ENCODE data around the gene KANK2. TPM values are rescaled to one million over a fixed set of nuclear protein-coding genes. Genes with fewer than 3 reads are reported as not detected.
A peak's percentile ranks its signal among the peaks of the same experiment; 100 is the strongest.

KANK2 gene
- total RNA-seq, 4 donors from 2014 or later: 326 to 762 (median 535) TPM

GRCh38 chr19:11202488-11203193 is 5.3 kb upstream of the KANK2 start:
- Histone ChIP-seq H3K36me3 (no peaks in the 10 kb centered on the region), H3K9me3 (no peaks in the 10 kb centered on the region), H3K4me1 (peaks cover 5 to 9% of the 10 kb centered on the region in 2 donors), H3K4me3 (no peak overlapping the region), H3K27me3 (no peaks in the 10 kb centered on the region), H3K27ac (peak overlapping the region; percentile 98 to 99)
- no peak for TF ChIP-seq POLR2A (IDR thresholded peaks at IDR 0.05)
- TF ChIP-seq, protein P1, sequence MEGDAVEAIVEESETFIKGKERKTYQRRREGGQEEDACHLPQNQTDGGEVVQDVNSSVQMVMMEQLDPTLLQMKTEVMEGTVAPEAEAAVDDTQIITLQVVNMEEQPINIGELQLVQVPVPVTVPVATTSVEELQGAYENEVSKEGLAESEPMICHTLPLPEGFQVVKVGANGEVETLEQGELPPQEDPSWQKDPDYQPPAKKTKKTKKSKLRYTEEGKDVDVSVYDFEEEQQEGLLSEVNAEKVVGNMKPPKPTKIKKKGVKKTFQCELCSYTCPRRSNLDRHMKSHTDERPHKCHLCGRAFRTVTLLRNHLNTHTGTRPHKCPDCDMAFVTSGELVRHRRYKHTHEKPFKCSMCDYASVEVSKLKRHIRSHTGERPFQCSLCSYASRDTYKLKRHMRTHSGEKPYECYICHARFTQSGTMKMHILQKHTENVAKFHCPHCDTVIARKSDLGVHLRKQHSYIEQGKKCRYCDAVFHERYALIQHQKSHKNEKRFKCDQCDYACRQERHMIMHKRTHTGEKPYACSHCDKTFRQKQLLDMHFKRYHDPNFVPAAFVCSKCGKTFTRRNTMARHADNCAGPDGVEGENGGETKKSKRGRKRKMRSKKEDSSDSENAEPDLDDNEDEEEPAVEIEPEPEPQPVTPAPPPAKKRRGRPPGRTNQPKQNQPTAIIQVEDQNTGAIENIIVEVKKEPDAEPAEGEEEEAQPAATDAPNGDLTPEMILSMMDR (IDR thresholded peaks at IDR 0.05): no peak
- intact Hi-C loops (cut with DNase I; ENCODE audit: low total_unique reads): loop anchor here (5.0 to 10.0 kb wide), 2 partner anchors 65 to 168 kb away; no protein-coding TSS in a partner anchor
- DNase-seq: no peak

GRCh38 chr19:11201791-11202190 is 4.4 kb upstream of the KANK2 start:
- Histone ChIP-seq H3K36me3 (no peaks in the 10 kb centered on the region), H3K27ac (peak overlapping the region; percentile 98 to 99), H3K9me3 (no peaks in the 10 kb centered on the region), H3K27me3 (no peaks in the 10 kb centered on the region), H3K4me3 (no peak overlapping the region), H3K4me1 (peaks cover 5 to 9% of the 10 kb centered on the region in 2 donors)
- DNase-seq: no peak
- intact Hi-C loops (cut with DNase I; ENCODE audit: low total_unique reads): loop anchor here (5.0 to 10.0 kb wide), 2 partner anchors 64 to 167 kb away; no protein-coding TSS in a partner anchor
- TF ChIP-seq POLR2A (IDR thresholded peaks at IDR 0.05): no peak
- TF ChIP-seq, protein P1 (IDR thresholded peaks at IDR 0.05): no peak

GRCh38 chr19:11200931-11201330 is 3.6 kb upstream of the KANK2 start:
- TF ChIP-seq, protein P1 (IDR thresholded peaks at IDR 0.05): no peak
- no peak for TF ChIP-seq POLR2A (IDR thresholded peaks at IDR 0.05)
- no peaks in the 10 kb centered on the region for H3K36me3 ChIP-seq
- H3K27ac ChIP-seq: peak overlapping the region; percentile 98 to 99
- H3K9me3 ChIP-seq: no peaks in the 10 kb centered on the region
- no peaks in the 10 kb centered on the region for H3K27me3 ChIP-seq
- no peak for DNase-seq
- intact Hi-C loops (cut with DNase I; ENCODE audit: low total_unique reads): loop anchor here (5.0 to 10.0 kb wide), 2 partner anchors 64 to 166 kb away; no protein-coding TSS in a partner anchor
- H3K4me1 ChIP-seq: peaks cover 5 to 9% of the 10 kb centered on the region in 2 donors
- H3K4me3 ChIP-seq: no peak overlapping the region

GRCh38 chr19:11200015-11200574 is 2.8 kb upstream of the KANK2 start:
- intact Hi-C loops (cut with DNase I; ENCODE audit: low total_unique reads): loop anchor here (5.0 to 10.0 kb wide), 2 partner anchors 63 to 165 kb away; no protein-coding TSS in a partner anchor
- Histone ChIP-seq H3K27me3 (no peaks in the 10 kb centered on the region), H3K27ac (peak overlapping the region; percentile 98 to 99), H3K4me3 (no peak overlapping the region), H3K4me1 (peaks cover 5 to 9% of the 10 kb centered on the region in 2 donors), H3K36me3 (no peaks in the 10 kb centered on the region), H3K9me3 (no peaks in the 10 kb centered on the region)
- TF ChIP-seq POLR2A (IDR thresholded peaks at IDR 0.05): no peak
- TF ChIP-seq, protein P1 (IDR thresholded peaks at IDR 0.05): no peak
- no peak for DNase-seq

- Histone ChIP-seq H3K4me3 (no peak overlapping the region), H3K9me3 (no peaks in the 10 kb centered on the region), H3K36me3 (no peaks in the 10 kb centered on the region), H3K27me3 (no peaks in the 10 kb centered on the region), H3K27ac (peak overlapping the region; percentile 98 to 99), H3K4me1 (peaks cover 3 to 9% of the 10 kb centered on the region in 2 donors)
- DNase-seq: no peak
- intact Hi-C loops (cut with DNase I; ENCODE audit: low total_unique reads): loop anchor here (5.0 kb wide), 1 partner anchor 37 kb away; no protein-coding TSS in a partner anchor
- TF ChIP-seq POLR2A (IDR thresholded peaks at IDR 0.05): no peak
- TF ChIP-seq, protein P1 (IDR thresholded peaks at IDR 0.05): no peak
Measured at GRCh38 chr19:11199517-11199916, 2.2 kb upstream of the KANK2 start.

All from uterus (tissue), 4 donors.